Measurements from ENCODE around the gene OSTM1. TPM values are rescaled to one million over a fixed set of nuclear protein-coding genes. Genes with fewer than 3 reads are reported as not detected.

The OSTM1 gene
- total and polyA plus RNA-seq, 2 of the 8 experiments (the other 6 are each of a cell fraction or from before 2014, with no cell fraction given), result 17.7 to 26.1 TPM

DNA sequence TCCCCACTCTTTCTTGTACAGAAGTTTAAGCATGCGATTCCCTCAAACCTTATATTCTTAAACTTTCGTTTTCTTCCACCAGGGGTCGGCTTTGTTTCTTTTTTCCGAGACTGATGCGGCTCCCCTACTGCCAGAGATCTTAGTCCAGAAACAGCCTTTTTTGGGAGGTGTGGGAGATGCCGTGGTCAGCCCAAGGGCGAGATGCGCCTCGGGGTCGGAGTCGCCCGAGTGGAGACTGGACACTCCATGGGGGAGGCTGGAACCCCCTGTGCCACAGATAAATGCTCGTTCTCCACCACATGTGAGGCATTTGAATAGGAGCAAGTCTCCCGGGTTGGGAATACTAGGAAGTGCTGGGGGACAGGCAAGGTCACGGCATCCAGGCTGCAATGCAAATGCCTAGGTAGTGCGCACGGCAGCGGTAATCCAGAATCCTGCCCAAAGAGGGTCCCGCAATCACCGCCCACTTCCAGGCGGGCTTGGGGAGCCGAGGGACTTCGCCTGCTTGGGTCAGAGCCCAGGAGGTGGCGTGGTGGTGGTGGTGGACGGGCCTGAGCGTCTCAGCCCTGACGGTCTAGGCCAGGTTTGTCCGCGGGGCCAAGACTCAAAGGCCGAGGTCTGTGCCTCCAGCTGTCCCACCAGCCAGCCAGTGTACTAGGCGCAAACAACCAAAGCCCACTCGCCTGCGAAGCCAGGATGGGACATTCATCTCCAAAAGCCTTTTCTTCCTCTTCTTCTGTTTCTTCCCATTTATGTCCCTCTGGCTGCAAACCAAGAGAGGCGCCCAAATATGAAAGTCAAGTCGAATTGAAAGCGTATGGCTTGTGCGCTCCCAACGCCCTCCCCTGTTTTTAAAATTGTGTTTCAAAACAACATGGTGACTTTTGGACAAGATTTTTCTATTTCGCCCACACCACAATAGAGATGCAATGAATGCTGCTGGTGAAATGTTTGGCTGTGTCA is 39.3 kb upstream of the OSTM1 start (continued):
- TF ChIP-seq, protein P1, sequence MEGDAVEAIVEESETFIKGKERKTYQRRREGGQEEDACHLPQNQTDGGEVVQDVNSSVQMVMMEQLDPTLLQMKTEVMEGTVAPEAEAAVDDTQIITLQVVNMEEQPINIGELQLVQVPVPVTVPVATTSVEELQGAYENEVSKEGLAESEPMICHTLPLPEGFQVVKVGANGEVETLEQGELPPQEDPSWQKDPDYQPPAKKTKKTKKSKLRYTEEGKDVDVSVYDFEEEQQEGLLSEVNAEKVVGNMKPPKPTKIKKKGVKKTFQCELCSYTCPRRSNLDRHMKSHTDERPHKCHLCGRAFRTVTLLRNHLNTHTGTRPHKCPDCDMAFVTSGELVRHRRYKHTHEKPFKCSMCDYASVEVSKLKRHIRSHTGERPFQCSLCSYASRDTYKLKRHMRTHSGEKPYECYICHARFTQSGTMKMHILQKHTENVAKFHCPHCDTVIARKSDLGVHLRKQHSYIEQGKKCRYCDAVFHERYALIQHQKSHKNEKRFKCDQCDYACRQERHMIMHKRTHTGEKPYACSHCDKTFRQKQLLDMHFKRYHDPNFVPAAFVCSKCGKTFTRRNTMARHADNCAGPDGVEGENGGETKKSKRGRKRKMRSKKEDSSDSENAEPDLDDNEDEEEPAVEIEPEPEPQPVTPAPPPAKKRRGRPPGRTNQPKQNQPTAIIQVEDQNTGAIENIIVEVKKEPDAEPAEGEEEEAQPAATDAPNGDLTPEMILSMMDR (IDR thresholded peaks at IDR 0.05; ENCODE audit: control extremely low read depth in 1 of 3, insufficient read depth in 1 of 3, low read depth in 1 of 3, low read length in 3 of 3), result peak in 2 of 3 experiments; percentile 45 to 61; a peak in 3 of 4 replicates
- peak; percentile 55; the same call in 1 of the 2 replicates for TF ChIP-seq SUZ12 (IDR thresholded peaks at IDR 0.05; ENCODE audit: low read length)
- TF ChIP-seq EZH2 (IDR thresholded peaks at IDR 0.05; ENCODE audit: low read depth, low read length, severe bottlenecking), result peak; percentile 22
- no peak for TF ChIP-seq SP4 (IDR thresholded peaks at IDR 0.05; ENCODE audit: low read length)
- TF ChIP-seq CBX5 (IDR thresholded peaks at IDR 0.05; ENCODE audit: low read depth, low read length), result no peak
- 0 out of 4 replicates have a peak, but pooled peaks of 1 of the 2 experiments have one; percentile 36 for TF ChIP-seq SIN3A (conservative IDR thresholded peaks at IDR 0.05 in 1 of 2, IDR thresholded peaks at IDR 0.05 in 1 of 2; ENCODE audit: low read depth in 1 of 2, low read length in 2 of 2)
